GOT3 (cell line): Measurements from ENCODE around the gene SPRR3.

Source experiments
- DNase-seq: peaks from one replicate; lab custom pipeline; 2025; ENCODE audit warnings: mixed read lengths; lab: John Stamatoyannopoulos, UW

SPRR3 gene, protein sequence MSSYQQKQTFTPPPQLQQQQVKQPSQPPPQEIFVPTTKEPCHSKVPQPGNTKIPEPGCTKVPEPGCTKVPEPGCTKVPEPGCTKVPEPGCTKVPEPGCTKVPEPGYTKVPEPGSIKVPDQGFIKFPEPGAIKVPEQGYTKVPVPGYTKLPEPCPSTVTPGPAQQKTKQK

DNA sequence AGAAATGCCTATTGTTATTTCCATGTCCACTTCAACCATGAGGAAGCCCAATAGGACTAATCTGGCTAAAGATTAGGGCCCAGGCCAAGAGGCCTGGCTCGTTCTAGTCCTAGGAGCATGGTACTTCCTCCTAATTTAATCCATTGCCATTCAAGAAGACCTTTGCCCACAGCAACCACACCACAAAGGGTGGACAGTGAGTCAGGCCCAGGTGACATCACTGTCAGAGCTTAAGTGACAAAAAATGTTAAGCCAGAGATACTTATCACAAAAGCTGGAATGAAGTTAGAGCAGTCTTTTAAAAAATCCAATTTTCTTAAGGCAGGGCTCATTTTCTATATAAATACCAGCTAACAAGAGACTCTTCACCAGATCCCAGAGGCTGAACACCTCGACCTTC, at the start of gene SPRR3:
Gene SPRR3, plus strand, starts transcription at position 368 of the 400 bp plus-strand sequence. CDS start 1,272 bp downstream, outside the sequence.
- no peak for DNase-seq

DNA sequence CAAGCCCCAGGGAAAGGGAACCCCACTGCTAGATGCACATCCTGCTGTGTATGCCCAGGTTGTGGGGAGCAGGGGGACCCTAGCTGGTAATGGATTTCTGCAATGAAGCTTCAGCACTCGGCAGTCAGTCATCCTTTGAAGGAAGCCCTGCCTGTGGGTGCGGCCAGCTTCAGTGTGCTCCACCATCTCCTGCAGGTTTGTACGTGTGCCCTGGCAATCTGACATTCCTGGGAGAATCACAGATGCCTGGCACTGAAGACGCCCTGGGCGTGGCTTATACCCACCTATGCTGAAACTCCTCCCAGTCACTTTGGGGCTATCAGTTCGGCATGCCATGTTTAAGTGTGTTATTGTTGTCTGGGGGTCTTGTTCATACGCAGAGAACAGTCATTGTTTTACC, 47.8 kb upstream of the SPRR3 start:
- no peak for DNase-seq

DNA sequence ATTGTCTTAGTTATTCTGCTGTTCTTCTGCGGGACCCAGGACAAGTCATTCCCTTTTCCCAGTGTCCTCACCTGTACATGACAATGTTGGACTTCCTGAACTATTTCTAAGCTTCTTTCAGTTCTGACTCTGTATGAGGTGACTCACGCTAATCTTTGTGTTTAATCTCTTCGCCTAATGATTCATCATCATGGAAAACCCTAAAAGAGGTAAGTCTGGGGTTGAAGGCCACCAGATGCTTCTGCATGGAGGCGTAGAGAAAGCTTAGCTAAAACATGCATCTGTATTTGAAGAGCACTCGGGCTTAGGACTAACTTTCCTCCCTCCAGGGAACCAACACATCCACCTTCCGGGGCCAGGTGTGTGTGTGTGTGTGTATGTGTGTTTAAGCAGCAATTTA, 47.1 kb upstream of the SPRR3 start:
- DNase-seq = no peak

DNA sequence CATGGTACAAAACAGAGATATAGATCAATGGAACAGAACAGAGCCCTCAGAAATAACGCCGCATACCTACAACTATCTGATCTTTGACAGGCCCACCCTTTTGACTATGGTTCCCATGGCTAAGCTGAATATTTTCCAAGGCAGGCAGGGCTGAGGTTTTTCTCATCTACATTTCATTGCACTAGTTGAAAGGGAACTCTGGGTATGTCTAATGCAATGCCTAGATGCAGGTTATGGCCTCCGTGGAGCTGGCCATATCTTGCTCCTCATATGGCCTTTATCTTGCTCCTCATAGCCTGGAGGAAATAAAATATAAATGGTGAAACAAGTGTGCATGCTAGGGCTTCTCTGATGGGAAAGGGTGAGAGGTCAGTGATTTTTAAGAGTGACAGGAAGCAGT, 44.0 kb upstream of the SPRR3 start:
- no peak for DNase-seq

DNA sequence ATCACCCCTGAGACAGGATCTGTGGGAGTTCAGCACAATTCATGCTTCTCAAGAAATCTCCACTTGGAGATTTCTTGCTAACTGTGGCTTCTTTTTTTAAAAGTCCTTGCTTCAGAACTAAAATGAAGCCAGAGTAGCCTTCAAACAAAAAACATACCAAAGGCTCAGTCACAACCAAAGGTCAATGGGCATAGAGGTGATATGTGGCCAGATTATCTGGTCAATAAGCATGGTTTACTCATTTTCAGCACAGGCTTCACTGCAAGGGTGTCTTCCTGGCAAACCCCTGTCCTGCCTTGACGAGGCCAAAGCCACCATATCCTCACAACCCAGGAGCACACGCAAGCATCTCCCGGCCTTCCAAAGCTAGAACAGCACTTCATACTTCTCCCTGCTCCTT, 42.3 kb upstream of the SPRR3 start:
- no peak for DNase-seq

DNA sequence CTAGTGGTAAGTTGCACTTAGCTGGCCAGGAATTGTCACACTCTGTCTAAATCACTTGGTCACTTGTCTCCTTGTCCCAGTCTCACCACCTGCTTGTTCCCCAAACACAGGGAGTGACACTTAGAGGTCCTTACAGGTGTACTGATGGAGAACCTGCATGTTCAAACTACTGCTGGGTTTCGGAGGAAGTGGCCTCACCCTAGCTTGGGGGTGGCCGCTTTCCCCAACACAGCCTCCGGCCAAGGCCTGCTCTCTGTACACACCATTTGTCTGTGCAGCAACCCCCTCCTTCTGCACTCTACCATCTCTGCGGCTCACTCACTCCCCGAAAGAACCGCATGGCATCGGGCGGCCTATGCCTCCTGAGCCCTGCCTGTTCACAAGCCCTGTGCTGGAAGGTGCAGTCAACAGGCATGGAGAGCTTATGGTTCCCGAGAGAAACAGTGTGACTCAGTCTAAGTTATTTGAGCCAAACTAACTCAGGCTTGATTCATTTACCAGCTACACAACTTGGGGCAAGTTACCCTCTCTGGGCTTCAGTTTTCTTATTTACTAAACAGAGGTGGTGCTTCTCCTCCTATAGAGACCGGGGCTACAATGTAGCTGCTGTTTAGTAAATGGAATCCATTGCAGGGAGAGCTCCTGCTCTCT, 41.6 kb upstream of the SPRR3 start:
- no peak for DNase-seq

DNA sequence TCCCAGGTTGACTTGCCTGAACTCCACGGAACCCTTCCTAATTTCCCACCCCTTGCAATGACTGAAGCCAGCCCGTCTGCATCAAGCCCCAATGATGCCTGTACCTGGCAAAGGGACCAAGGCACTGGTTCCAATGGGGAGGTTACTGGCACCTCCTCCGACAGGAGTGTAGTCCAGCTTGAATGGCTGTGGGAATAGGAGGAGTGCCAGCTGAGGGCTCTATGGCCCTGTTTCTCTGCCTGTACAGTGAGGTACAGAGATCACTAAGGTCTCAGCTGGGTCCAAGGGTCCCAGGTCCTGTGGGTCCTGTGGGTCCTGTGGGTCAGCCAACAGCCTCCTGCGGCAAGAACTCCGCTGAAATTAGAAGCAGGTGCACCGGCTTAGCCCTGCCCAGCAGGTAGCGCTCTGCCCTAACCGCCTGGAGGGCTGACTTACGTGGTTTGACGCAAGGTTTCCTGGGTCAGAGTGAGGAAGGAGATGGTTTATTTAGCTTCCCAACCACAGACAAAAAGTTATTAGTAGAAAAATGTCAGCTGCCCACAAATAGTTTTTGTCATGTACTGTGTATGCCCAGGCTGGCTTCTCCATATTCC, 41.0 kb upstream of the SPRR3 start:
- DNase-seq = no peak

DNA sequence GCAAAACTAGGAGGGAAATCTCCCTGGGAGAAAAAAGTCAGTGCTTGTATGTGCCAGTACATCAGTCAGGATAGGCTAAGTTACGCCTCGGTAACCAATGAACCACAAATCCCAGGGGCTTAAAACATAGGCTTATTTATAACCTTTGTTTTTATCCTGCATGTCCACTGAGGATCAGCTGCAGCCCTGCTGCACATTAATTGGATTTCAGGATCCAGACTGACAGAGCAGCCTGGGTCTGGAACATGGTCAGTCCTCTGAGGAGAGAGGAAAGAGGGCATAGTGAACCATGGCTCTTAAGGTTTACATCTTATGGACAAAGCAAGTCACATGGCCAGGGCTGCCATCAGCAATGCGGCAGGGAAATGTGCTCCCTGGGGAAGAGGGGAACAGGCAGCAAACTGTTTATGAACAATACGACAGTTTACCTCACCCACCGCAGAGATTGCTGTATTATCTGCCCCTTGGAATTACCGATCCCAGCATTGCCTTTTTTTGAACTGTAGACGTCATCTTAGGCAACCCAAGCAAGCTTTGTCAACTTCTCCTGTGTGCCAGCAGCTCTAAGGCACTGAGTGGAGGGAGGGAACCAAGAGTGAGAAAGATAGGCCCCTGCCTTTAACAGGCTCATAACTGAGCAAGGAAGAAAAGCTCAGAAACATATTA, 40.2 kb upstream of the SPRR3 start:
- no peak for DNase-seq

DNA sequence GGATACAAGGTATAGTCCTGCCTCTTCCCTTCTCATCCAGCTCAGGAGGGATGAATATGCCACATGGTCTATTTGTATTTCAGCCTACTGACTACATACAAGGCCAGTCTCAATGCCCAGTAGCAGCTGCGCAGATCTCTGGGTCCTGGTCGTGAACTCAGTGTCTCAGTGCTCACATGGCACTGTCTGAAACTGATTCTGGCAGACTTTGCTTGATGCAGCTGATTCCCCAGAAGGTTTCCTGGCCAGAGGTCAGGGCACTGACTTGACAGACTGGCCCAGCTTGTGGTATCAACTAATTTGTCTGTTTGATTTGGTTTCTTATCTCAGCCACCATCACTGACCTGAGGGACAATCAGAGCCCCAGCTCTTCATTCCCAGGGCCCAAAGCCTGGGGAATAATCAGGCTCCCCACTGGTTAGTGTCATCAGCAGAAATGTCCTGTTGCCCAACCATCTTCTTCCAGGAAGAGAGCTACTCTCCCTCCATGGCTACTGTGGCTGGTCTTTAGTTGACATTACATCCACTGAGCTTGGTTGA, 38.6 kb upstream of the SPRR3 start:
- DNase-seq = no peak

DNA sequence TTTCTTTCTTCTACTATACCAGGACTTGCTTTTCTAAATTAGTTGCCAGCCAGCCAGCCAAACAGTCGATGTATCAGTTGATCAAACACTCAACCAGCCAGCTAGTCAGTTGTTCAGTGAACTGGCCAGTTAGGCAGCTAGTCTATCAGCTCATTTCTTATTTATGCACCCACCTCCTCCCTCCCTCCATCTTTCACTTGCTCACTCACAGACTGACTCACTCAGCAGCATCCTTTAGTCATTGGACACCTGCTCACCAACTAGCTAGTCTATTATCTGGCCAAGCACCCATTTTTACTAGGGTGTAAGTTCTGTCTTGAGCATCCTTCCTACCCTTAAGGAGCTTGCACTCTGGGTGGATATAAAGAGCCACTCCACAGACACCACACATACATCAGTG, 37.0 kb upstream of the SPRR3 start:
- no peak for DNase-seq

DNA sequence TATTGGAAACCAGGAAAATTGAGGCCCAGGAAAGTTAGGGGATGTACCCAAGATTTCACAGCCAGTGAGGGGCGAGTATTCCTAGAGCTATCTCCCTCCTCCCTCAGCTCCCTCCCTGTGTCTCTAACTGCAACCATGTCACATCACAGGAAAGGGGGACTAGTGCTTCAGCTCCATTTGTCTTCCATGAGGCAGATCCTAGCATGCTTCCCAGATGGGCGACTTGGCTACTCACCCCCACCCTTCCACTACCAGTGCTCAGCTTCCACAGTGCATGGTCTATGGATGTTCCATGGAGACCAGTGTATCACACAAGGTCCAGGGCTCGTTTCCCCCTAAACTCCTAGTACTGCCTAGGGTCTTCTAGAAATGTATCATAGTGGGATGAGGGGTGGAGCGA, 35.7 kb upstream of the SPRR3 start:
- DNase-seq = no peak

DNA sequence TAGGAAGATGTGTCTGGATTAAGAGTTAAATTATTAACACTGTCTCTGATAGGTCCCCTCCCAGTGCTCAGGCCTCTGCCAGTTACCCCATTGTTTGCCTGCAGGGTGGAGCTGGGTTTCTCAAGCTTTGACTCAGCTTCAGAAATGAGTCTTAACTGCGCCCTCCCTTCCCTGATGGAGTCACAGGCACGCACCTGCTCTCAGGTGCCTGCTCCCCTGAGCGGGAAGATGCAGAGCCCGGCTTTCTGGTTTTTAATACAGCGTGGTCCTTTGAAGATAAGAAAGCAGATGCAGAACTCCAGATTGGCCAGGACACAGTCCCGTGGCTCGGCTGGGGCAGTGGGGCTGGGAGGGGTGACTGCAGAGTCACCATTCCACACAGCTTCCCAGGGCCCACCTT, 34.3 kb upstream of the SPRR3 start:
- no peak for DNase-seq

DNA sequence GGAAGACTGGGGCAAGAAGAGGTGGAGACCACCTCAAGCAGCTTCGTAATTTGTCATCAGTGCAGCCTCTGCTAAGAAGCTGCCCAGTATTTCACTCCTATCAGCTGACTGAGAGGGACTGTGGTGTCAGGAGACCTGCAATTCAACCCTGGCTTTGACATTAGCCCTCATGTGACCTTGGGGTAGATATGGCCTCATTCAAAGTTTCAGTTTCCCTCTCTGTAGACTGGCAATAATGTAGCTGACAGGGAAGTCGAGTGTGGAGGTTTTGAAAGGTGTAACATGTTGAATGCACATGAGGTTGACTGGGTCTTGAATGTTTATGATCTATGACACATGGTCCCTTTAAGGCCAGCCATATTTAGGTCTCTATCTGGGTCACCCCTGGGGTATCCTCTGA, 33.3 kb upstream of the SPRR3 start:
- no peak for DNase-seq

DNA sequence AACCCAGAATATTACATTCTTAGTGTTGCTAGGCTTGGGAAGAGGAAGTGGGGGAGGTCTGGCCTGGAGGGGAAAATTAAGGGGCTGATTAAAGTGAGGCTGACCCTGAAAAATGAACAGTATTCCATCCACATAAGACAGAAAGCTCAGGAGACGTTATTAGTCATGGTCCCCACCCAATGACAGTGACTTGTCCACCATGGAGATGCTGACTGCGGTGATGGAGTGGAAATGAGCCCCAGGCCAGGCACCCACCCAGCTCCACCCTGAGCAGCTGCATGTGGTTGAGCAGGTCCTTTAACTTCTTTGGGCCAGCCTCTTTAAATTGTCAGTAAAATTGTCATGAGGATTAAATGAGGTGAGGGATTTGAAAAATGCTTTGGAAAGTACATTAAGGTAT, 32.5 kb upstream of the SPRR3 start:
- no peak for DNase-seq

DNA sequence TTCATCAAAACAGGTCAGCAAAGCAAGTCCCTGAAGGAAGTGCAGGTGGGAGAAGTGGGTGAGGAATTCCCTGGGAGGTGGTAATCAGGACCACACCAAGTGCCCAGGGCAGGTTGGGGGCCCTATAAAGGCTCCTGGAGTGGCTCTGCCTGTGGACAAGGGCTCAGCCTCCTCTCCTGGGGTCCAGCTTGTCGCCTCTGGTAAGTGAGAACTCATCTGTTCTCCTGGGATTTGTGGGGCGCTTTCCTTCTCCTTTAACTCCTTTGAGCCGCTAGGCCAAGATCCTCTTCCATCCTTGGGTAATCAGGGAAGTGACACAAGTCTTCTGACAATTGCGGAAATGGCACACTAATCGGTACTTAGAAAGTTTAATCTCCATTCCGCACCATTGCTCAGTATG, 31.1 kb upstream of the SPRR3 start, which contains the start of gene SPRR4:
Gene SPRR4, plus strand, starts transcription at position 154 of the 400 bp plus-strand sequence. CDS start 1,243 bp downstream, outside the sequence.
- no peak for DNase-seq

DNA sequence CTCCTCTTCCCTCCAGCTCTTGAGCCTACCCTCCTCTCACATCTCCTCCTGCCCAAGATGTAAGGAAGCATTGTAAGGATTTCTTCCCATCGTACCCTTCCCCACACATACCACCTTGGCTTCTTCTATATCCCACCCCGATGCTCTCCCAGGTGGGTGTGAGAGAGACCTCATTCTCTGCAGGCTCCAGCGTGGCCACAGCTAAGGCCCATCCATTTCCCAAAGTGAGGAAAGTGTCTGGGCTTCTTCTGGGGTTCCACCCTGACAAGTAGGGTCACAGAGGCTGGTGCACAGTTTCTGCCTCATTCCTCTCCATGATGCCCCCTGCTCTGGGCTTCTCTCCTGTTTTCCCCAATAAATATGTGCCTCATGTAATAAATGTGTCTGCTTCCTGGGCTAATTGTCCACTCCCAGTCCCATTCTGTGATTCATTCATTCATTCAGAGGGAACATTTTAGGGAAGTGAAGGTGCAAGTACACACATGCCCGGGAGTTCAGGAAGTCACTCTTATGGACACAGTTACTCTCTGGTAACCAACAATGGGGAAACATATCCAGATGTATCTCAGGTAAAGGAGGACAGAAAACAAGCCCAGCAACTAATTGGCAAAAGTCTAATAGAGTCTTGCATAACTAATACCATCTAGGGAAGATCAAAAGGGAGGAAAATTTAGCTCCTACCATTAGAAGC, 29.2 kb upstream of the SPRR3 start:
- no peak for DNase-seq

DNA sequence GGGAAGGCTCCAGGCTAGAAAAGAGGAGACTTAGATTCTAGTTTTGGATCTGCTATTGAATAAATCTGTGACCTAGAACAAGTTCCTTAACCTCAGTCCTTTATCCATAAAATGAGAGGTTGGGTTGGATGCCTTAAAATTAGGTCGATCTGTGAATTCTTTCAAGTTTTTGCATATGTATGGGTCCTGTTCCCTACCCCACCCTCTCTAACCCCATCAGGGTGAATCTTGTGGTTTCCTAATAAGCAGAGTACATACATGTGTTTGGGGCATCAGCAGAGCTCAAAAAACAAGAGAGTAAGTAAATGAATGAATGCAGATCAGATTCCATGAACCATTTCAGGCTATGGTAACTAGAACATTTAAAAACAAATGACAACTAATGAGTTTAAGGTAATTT, 24.9 kb upstream of the SPRR3 start:
- no peak for DNase-seq

DNA sequence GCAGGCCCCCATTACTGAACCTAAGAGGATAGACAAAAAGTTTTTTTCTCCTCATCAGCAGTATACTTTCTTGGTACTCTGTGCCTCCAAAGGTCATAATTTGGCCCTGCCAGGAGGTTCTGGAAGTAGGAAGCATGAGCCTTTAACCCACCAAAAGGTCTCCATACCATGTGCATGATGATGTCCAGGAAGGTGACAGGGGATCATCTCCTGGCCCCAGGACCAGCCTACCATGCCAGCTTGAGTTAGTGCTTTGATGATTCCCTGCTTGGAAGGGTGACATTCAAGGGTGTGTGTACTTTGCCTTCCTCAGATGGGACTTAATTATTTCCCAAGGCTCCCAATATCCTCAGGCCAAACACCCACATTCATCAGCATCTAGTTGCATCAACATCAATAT, 23.9 kb upstream of the SPRR3 start:
- no peak for DNase-seq

DNA sequence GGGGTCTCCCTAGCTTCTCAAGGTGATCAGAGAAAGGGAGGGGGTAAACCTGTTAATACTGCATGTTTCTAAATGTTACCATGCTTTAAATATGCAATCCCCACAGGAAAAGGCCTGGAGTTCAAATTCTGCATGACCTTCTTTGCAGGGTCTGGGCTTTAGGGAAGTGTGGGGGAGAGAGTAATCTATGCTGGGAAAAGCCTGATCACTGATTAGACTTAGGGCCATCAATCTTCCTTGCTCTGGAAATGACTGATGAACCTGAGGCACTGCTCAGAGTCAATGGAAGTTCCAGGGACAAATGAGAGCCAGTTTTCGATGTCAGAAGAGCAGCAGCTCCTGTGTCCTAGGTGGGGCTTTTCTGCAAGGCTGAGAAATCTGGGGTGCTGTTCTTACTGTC, 20.9 kb upstream of the SPRR3 start:
- DNase-seq = no peak

DNA sequence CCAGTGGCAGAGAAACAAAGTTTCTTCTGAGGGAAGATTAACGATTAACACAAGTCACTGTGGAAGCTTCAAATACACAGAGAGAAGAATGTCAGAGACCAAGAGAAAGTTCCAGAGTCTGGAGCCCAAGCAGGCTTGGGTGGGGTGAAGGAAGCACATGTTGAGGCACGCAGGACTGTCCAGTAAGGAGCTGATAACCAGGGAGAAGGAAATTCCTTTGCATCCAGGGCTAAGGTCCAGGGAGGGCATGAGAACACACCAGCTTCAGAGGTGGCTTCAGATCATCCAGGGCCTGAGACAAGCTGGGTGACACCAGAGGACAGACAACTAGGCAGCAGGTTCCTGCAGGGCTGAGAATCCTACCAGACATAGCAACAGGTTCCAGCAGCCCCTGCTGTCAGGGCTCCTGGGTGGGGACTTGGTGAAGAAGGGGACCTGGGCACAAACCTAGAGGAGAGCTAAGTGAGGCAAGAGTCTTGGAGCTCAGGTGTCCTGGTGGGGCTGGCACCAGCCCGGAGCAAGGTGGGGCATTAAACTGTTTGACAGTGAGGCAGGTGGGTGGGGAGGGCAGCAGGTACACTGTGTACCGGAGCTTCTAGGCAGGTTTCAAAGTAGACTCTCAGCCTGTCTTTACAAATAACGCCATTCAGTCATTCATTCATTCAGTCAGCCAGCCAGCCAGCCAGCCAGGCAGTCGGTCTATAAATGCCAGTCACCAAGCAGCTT, 20.2 kb upstream of the SPRR3 start:
- no peak for DNase-seq

DNA sequence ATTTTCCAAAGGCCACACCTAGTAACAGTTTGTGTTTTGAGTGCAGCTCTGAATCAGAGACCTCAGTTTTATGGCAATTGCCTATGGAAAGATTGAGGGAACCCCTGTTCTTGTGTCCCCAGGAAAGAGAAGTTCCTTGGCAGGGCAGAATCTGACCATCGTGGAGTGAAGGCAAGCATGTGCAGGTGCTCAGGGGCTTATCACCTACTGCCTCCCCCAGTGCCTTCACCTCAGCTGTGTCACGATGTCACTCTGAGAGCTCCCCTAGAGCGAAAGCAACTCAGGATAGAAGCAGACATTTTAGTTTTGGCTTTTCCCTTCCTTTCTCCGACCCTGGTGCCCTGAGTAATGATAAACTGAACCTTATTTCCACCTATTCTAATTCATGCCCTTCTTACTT, 19.5 kb upstream of the SPRR3 start:
- DNase-seq = no peak

DNA sequence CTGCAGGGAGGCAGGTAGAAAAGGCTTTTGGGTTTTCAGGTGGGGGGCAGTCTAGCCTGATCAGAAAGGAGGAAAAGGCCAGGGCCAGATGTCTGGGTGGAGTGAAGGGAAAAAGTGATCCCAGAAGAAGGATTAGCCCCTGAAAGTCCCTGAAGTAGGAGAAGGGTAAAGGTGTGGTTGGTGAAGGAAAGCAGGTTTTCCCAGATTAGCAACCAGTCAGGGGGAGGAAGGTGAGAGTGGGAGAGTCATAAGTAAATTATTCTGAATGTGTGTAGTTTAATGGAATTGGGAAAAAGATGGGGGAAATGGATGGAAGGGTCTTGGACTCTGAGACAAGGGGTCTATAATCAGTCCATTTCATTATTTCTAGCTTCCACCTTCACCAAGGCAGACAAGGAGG, 18.3 kb upstream of the SPRR3 start:
- DNase-seq = no peak
